ENCODE results near the gene GNG11.
"Not testable (repeated sequence)": the region's sequence is repeated elsewhere in the genome, so short reads cannot be mapped to it uniquely, and the experiment has no call there.

The GNG11 gene

DNA sequence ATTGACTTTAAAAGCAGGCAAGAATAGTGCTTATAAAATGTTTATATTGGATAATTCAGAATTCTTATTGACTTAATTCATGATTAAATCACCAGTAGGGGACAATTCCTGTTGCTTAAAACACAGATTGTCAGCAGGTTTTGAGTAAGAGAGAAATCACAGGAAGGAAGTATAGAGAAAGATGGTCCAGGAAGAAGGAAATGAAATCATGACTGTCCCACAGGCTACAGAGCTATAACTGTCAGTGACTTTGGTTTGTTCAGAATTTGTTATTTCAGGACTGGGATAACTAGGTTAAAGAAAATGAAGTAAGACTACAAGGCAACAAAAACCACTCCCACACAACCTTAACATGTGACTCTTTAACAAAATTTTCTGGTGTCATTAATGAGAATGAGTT lies 8.3 kb upstream of the GNG11 start:
- H3K4me1 ChIP-seq (ENCODE audit: control insufficient read depth in 2 of 2, insufficient read depth in 1 of 2, low read depth in 1 of 2, low read length in 2 of 2): peaks cover 0 to 4% of the 10 kb centered on the region in 2 donors
- no peak overlapping the region for H3K27ac ChIP-seq (replicated peaks; ENCODE audit: low read length)
- no peak overlapping the region for H3K18ac ChIP-seq (ENCODE audit: low read length)
- H3K4me3 ChIP-seq (ENCODE audit: low read length in 2 of 2): no peak overlapping the region
- H3K4me2 ChIP-seq (ENCODE audit: insufficient read depth, low read length, poor library complexity, severe bottlenecking): no peak overlapping the region
- no peak overlapping the region for H3K14ac ChIP-seq (ENCODE audit: low read length)
- no peak overlapping the region for H2AK5ac ChIP-seq (ENCODE audit: low read depth, low read length)
- H3K36me3 ChIP-seq (replicated peaks in 1 of 2; ENCODE audit: control insufficient read depth in 2 of 2, insufficient read depth in 2 of 2, low read length in 2 of 2): no peaks in the 10 kb centered on the region
- no peaks in the 10 kb centered on the region for H3K79me1 ChIP-seq (ENCODE audit: low read depth, low read length)
- H2BK120ac ChIP-seq (ENCODE audit: low read depth, low read length): no peak overlapping the region
- no peak overlapping the region for H2BK12ac ChIP-seq (ENCODE audit: low read length)
- H3K27me3 ChIP-seq (ENCODE audit: control insufficient read depth in 3 of 3, insufficient read depth in 3 of 3, low read depth in 1 of 3, low read length in 3 of 3): no peaks in the 10 kb centered on the region
- no peak overlapping the region for H4K8ac ChIP-seq (ENCODE audit: low read depth, low read length)
- no peaks in the 10 kb centered on the region for H3K9me3 ChIP-seq (replicated peaks in 1 of 2; ENCODE audit: control insufficient read depth in 2 of 2, insufficient read depth in 1 of 2, low read depth in 1 of 2, low read length in 2 of 2)
- H2AFZ ChIP-seq (ENCODE audit: low read length): no peak overlapping the region
- no peak overlapping the region for H2BK15ac ChIP-seq (ENCODE audit: low read length)
- no peak overlapping the region for H2BK5ac ChIP-seq (ENCODE audit: low read length)
- DNase-seq (ENCODE audit: low spot score): no peak
- H3K9ac ChIP-seq (ENCODE audit: low read depth, low read length, poor library complexity): no peak overlapping the region
- no peak overlapping the region for H3K4ac ChIP-seq (ENCODE audit: low read length)
- H3K23ac ChIP-seq (ENCODE audit: low read depth, low read length, poor library complexity): no peak overlapping the region
- no peak overlapping the region for H4K91ac ChIP-seq (ENCODE audit: low read depth, low read length, poor library complexity)

DNA sequence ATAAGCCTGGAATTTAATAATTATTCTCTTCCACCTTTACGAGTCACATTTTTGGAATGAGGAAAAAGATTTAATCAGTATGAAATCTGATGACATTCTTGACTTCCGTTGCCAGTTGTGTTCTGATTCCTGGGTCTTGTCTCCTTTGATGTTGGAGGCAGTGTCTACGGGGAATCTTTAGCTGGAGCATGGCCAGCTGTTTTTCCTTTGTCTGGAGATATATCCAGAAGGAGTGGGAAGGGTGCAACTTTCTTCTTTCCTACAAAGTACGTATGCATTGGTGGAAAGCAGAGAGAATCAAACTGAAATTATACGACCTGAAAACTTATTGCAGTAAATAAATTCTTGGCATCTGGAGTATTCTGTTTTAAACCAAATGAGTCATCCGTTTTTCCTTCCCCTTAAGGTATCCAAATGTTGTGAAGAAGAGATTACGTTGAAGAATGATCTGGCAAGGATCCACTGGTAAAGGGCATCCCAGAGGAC lies 6.9 kb upstream of the GNG11 start:
- no peak overlapping the region for H3K14ac ChIP-seq (ENCODE audit: low read length)
- H3K9ac ChIP-seq (ENCODE audit: low read depth, low read length, poor library complexity): no peak overlapping the region
- H2BK5ac ChIP-seq (ENCODE audit: low read length): no peak overlapping the region
- no peak overlapping the region for H3K23ac ChIP-seq (ENCODE audit: low read depth, low read length, poor library complexity)
- H3K4ac ChIP-seq (ENCODE audit: low read length): no peak overlapping the region
- no peaks in the 10 kb centered on the region for H3K9me3 ChIP-seq (replicated peaks in 1 of 2; ENCODE audit: control insufficient read depth in 2 of 2, insufficient read depth in 1 of 2, low read depth in 1 of 2, low read length in 2 of 2)
- no peak overlapping the region for H2BK120ac ChIP-seq (ENCODE audit: low read depth, low read length)
- no peak overlapping the region for H3K4me3 ChIP-seq (ENCODE audit: low read length in 2 of 2)
- no peak overlapping the region for H2BK12ac ChIP-seq (ENCODE audit: low read length)
- no peak overlapping the region for H2BK15ac ChIP-seq (ENCODE audit: low read length)
- peaks cover 0 to 4% of the 10 kb centered on the region in 2 donors for H3K4me1 ChIP-seq (ENCODE audit: control insufficient read depth in 2 of 2, insufficient read depth in 1 of 2, low read depth in 1 of 2, low read length in 2 of 2)
- no peak overlapping the region for H3K4me2 ChIP-seq (ENCODE audit: insufficient read depth, low read length, poor library complexity, severe bottlenecking)
- H4K8ac ChIP-seq (ENCODE audit: low read depth, low read length): no peak overlapping the region
- H3K27ac ChIP-seq (replicated peaks; ENCODE audit: low read length): no peak overlapping the region
- no peaks in the 10 kb centered on the region for H3K36me3 ChIP-seq (replicated peaks in 1 of 2; ENCODE audit: control insufficient read depth in 2 of 2, insufficient read depth in 2 of 2, low read length in 2 of 2)
- no peaks in the 10 kb centered on the region for H3K79me1 ChIP-seq (ENCODE audit: low read depth, low read length)
- no CpG with 5 or more reads among the region's 7 CpGs for WGBS, 2 donors (ENCODE audit: extremely low coverage in 2 of 2, insufficient read length in 2 of 2, insufficient replicate concordance in 1 of 2)
- no peak overlapping the region for H2AFZ ChIP-seq (ENCODE audit: low read length)
- no peak overlapping the region for H3K18ac ChIP-seq (ENCODE audit: low read length)
- no peak overlapping the region for H4K91ac ChIP-seq (ENCODE audit: low read depth, low read length, poor library complexity)
- no peak for DNase-seq (ENCODE audit: low spot score)
- H2AK5ac ChIP-seq (ENCODE audit: low read depth, low read length): no peak overlapping the region
- no peaks in the 10 kb centered on the region for H3K27me3 ChIP-seq (ENCODE audit: control insufficient read depth in 3 of 3, insufficient read depth in 3 of 3, low read depth in 1 of 3, low read length in 3 of 3)

DNA sequence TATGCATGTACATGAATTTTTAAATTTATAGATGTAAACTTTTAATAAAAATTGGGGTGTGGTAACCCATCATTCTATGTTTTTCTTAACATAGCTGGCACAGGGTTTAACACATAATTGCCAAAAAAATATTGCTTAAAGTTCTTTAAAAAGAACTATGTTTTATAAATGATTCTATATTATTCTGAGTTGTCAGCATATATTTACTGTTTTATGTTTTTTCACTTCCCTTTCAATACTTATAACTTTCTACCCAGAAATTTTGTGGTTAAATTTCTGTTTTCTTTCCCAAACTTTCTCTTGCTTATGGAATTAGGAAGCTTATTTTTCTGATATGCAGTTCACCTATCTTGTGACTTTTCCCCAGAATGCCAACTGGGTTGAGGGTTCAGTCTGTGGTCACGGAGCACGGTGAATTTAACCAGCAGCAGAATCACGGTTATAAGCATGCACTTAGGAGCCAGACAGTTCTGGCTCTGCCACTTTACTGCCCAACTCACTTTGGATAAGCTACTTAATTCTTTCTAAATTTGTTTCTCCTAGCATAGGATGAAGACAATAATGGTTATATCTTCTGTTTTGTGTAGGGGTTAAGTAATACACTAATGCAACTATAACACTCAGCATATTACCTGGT lies 6.2 kb upstream of the GNG11 start:
- not testable (repeated sequence) for H2BK120ac ChIP-seq (ENCODE audit: low read depth, low read length); H3K27me3 ChIP-seq (ENCODE audit: control insufficient read depth in 3 of 3, insufficient read depth in 3 of 3, low read depth in 1 of 3, low read length in 3 of 3); H3K9ac ChIP-seq (ENCODE audit: low read depth, low read length, poor library complexity); H3K79me1 ChIP-seq (ENCODE audit: low read depth, low read length); DNase-seq (ENCODE audit: low spot score); H3K4ac ChIP-seq (ENCODE audit: low read length); H3K9me3 ChIP-seq (replicated peaks in 1 of 2; ENCODE audit: control insufficient read depth in 2 of 2, insufficient read depth in 1 of 2, low read depth in 1 of 2, low read length in 2 of 2); H2BK15ac ChIP-seq (ENCODE audit: low read length); H2BK12ac ChIP-seq (ENCODE audit: low read length); H4K91ac ChIP-seq (ENCODE audit: low read depth, low read length, poor library complexity); H3K18ac ChIP-seq (ENCODE audit: low read length); H3K4me2 ChIP-seq (ENCODE audit: insufficient read depth, low read length, poor library complexity, severe bottlenecking); H3K27ac ChIP-seq (replicated peaks; ENCODE audit: low read length); H2BK5ac ChIP-seq (ENCODE audit: low read length); H2AFZ ChIP-seq (ENCODE audit: low read length); H3K4me1 ChIP-seq (ENCODE audit: control insufficient read depth in 2 of 2, insufficient read depth in 1 of 2, low read depth in 1 of 2, low read length in 2 of 2); H3K4me3 ChIP-seq (ENCODE audit: low read length in 2 of 2); H3K36me3 ChIP-seq (replicated peaks in 1 of 2; ENCODE audit: control insufficient read depth in 2 of 2, insufficient read depth in 2 of 2, low read length in 2 of 2); H4K8ac ChIP-seq (ENCODE audit: low read depth, low read length); H3K23ac ChIP-seq (ENCODE audit: low read depth, low read length, poor library complexity); H3K14ac ChIP-seq (ENCODE audit: low read length); H2AK5ac ChIP-seq (ENCODE audit: low read depth, low read length)
- no CpG with 5 or more reads among the region's 3 CpGs for WGBS, 2 donors (ENCODE audit: extremely low coverage in 2 of 2, insufficient read length in 2 of 2, insufficient replicate concordance in 1 of 2)

DNA sequence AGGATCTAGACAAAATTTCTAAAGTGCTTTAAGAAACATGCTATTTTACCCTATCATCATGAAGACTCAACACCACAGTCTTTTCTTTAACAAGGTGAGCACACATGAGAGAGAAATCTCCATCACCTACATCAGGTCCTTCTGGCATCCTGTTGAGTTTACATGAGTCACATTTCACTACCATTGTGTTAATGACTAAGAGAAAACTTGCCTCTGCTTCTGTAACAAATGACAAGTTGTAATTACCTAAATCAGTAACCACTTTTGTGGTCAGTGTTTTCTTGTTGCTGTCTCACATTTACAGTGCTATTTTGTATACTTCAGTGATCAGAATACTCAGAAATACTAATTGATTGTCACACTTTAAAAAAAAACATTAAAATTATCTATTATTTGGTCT lies 5.6 kb upstream of the GNG11 start:
- H3K27ac ChIP-seq (replicated peaks; ENCODE audit: low read length); H3K79me1 ChIP-seq (ENCODE audit: low read depth, low read length); H3K9me3 ChIP-seq (replicated peaks in 1 of 2; ENCODE audit: control insufficient read depth in 2 of 2, insufficient read depth in 1 of 2, low read depth in 1 of 2, low read length in 2 of 2); H3K9ac ChIP-seq (ENCODE audit: low read depth, low read length, poor library complexity); H4K8ac ChIP-seq (ENCODE audit: low read depth, low read length); H3K4me3 ChIP-seq (ENCODE audit: low read length in 2 of 2); DNase-seq (ENCODE audit: low spot score); H3K4ac ChIP-seq (ENCODE audit: low read length); H3K18ac ChIP-seq (ENCODE audit: low read length); H3K4me2 ChIP-seq (ENCODE audit: insufficient read depth, low read length, poor library complexity, severe bottlenecking); H2BK120ac ChIP-seq (ENCODE audit: low read depth, low read length); H2BK12ac ChIP-seq (ENCODE audit: low read length); H3K23ac ChIP-seq (ENCODE audit: low read depth, low read length, poor library complexity); H2AFZ ChIP-seq (ENCODE audit: low read length); H3K27me3 ChIP-seq (ENCODE audit: control insufficient read depth in 3 of 3, insufficient read depth in 3 of 3, low read depth in 1 of 3, low read length in 3 of 3); H2AK5ac ChIP-seq (ENCODE audit: low read depth, low read length); H3K36me3 ChIP-seq (replicated peaks in 1 of 2; ENCODE audit: control insufficient read depth in 2 of 2, insufficient read depth in 2 of 2, low read length in 2 of 2); H2BK5ac ChIP-seq (ENCODE audit: low read length); H3K14ac ChIP-seq (ENCODE audit: low read length); H4K91ac ChIP-seq (ENCODE audit: low read depth, low read length, poor library complexity); H2BK15ac ChIP-seq (ENCODE audit: low read length); H3K4me1 ChIP-seq (ENCODE audit: control insufficient read depth in 2 of 2, insufficient read depth in 1 of 2, low read depth in 1 of 2, low read length in 2 of 2): not testable (repeated sequence)
